Measurements from ENCODE around the gene SERPINB12.

SERPINB12 gene

GRCh38 chr18:63552581-63552980 lies 10.4 kb downstream of the SERPINB12 start:
- no peak for DNase-seq

- DNase-seq: no peak
Observed at GRCh38 chr18:63553081-63553480, 10.9 kb downstream of the SERPINB12 start.

- DNase-seq: no peak
Observed at GRCh38 chr18:63559567-63560491, 17.7 kb downstream of the SERPINB12 start.

GRCh38 chr18:63562284-63562683 lies 20.1 kb downstream of the SERPINB12 start:
- no peak for DNase-seq

- no peak for DNase-seq
Observed at GRCh38 chr18:63564021-63564420, 21.9 kb downstream of the SERPINB12 start.

- DNase-seq: no peak
Observed at GRCh38 chr18:63564561-63564960, 22.4 kb downstream of the SERPINB12 start.

GRCh38 chr18:63567276-63567675 lies 25.1 kb downstream of the SERPINB12 start:
- DNase-seq: no peak

- DNase-seq: no peak
Observed at GRCh38 chr18:63567825-63568224, 25.7 kb downstream of the SERPINB12 start.

GRCh38 chr18:63570721-63571120 lies 28.6 kb downstream of the SERPINB12 start:
- DNase-seq: no peak

- DNase-seq: no peak
Observed at GRCh38 chr18:63575681-63576080, 33.5 kb downstream of the SERPINB12 start.

- DNase-seq: peak; percentile 7
Observed at GRCh38 chr18:63578357-63578958, 36.3 kb downstream of the SERPINB12 start.

GRCh38 chr18:63579616-63580015 lies 37.4 kb downstream of the SERPINB12 start:
- no peak for DNase-seq

GRCh38 chr18:63585988-63586387 lies 43.8 kb downstream of the SERPINB12 start:
- no peak for DNase-seq

- no peak for DNase-seq
Observed at GRCh38 chr18:63586431-63586830, 44.3 kb downstream of the SERPINB12 start.

- no peak for DNase-seq
Observed at GRCh38 chr18:63586966-63587365, 44.8 kb downstream of the SERPINB12 start, which contains the start of gene SERPINB13. Gene SERPINB13, plus strand, starts transcription at chr18:63587343. Its CDS starts 1,325 bp downstream, at chr18:63588668.

GRCh38 chr18:63588909-63589308 lies 46.7 kb downstream of the SERPINB12 start:
- DNase-seq: no peak

- DNase-seq: no peak
Observed at GRCh38 chr18:63590373-63590772, 48.2 kb downstream of the SERPINB12 start.

- no peak for DNase-seq
Observed at GRCh38 chr18:63590966-63591695, 49.0 kb downstream of the SERPINB12 start.

GRCh38 chr18:63591725-63592124 lies 49.6 kb downstream of the SERPINB12 start:
- no peak for DNase-seq

GRCh38 chr18:63592471-63592870 lies 50.3 kb downstream of the SERPINB12 start:
- no peak for DNase-seq

- no peak for DNase-seq
Observed at GRCh38 chr18:63596964-63597363, 54.8 kb downstream of the SERPINB12 start.

- no peak for DNase-seq
Observed at GRCh38 chr18:63603355-63603754, 61.2 kb downstream of the SERPINB12 start.

- DNase-seq: no peak
Observed at GRCh38 chr18:63603772-63604171, 61.6 kb downstream of the SERPINB12 start.

Measured in NCI-H1092 (cell line).